ENCODE data around the gene TUBGCP4.

The TUBGCP4 gene

GRCh38 chr15:43406189-43406588, 35.3 kb downstream of the TUBGCP4 start:
- H3K36me3 ChIP-seq (ENCODE audit: insufficient read depth, low read length), result peaks cover 100% of the 10 kb centered on the region
- no peaks in the 10 kb centered on the region for H3K4me1 ChIP-seq (ENCODE audit: insufficient read depth, low read length)
- WGBS, result 96% methylated on average over 2 of the region's 2 CpGs
- no peaks in the 10 kb centered on the region for H3K27me3 ChIP-seq (ENCODE audit: insufficient read depth, low read length)
- no peak overlapping the region for H3K9ac ChIP-seq (ENCODE audit: low read depth, low read length)
- H3K27ac ChIP-seq (ENCODE audit: low read depth, low read length), result no peak overlapping the region
- no peak overlapping the region for H3K4me3 ChIP-seq (ENCODE audit: low read length)
- H3K9me3 ChIP-seq (ENCODE audit: insufficient read depth, low read depth, low read length), result no peaks in the 10 kb centered on the region

DNA sequence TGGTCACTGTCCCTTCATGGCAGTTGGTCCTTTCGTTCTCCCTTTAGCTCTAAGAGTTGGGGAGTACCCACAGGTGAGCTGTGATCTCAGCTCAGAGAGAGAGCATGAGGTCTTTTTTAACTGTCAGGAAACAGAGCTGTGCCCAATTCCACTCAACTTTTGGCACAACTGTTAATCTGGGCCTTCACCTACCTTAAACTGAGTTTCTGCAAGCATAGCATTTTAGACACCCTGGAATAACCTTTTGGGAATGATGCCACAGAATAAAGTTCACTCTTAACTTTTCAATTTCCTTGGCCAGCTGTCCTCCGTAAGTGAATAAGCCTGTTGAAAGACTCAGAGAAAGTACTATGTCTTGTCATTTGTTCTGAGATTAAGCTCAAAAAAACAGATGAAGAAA, 35.9 kb downstream of the TUBGCP4 start:
- no peaks in the 10 kb centered on the region for H3K27me3 ChIP-seq (ENCODE audit: insufficient read depth, low read length)
- no peaks in the 10 kb centered on the region for H3K4me1 ChIP-seq (ENCODE audit: insufficient read depth, low read length)
- no peak overlapping the region for H3K4me3 ChIP-seq (ENCODE audit: low read length)
- 84% methylated on average over 2 of the region's 2 CpGs for WGBS
- no peak overlapping the region for H3K27ac ChIP-seq (ENCODE audit: low read depth, low read length)
- H3K9ac ChIP-seq (ENCODE audit: low read depth, low read length), result no peak overlapping the region
- no peaks in the 10 kb centered on the region for H3K9me3 ChIP-seq (ENCODE audit: insufficient read depth, low read depth, low read length)
- H3K36me3 ChIP-seq (ENCODE audit: insufficient read depth, low read length), result peaks cover 100% of the 10 kb centered on the region

DNA sequence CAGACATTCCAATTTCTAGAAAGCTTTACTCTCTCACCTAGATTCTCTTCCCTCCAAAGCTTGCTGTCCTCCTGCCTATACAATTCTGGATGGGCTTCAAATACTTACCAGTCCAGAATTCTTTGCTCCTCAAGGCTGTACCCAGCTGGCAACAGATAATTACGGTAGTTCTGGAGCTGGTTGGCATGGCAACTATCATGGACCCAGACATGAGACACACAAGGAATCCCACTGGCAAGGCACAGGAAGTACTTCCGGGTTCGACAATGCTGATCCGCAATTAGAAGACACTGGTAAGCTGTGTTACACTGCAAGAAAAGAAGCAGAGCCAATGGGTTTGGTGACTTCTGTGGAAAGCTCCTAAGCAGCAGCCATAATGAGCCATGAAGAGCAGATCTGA, 37.9 kb downstream of the TUBGCP4 start:
- peaks cover 100% of the 10 kb centered on the region for H3K36me3 ChIP-seq (ENCODE audit: insufficient read depth, low read length)
- H3K4me3 ChIP-seq (ENCODE audit: low read length), result no peak overlapping the region
- no peaks in the 10 kb centered on the region for H3K4me1 ChIP-seq (ENCODE audit: insufficient read depth, low read length)
- H3K9ac ChIP-seq (ENCODE audit: low read depth, low read length), result no peak overlapping the region
- WGBS, result 90% methylated on average over 4 of the region's 4 CpGs
- H3K9me3 ChIP-seq (ENCODE audit: insufficient read depth, low read depth, low read length), result no peaks in the 10 kb centered on the region
- no peak overlapping the region for H3K27ac ChIP-seq (ENCODE audit: low read depth, low read length)
- H3K27me3 ChIP-seq (ENCODE audit: insufficient read depth, low read length), result no peaks in the 10 kb centered on the region

DNA sequence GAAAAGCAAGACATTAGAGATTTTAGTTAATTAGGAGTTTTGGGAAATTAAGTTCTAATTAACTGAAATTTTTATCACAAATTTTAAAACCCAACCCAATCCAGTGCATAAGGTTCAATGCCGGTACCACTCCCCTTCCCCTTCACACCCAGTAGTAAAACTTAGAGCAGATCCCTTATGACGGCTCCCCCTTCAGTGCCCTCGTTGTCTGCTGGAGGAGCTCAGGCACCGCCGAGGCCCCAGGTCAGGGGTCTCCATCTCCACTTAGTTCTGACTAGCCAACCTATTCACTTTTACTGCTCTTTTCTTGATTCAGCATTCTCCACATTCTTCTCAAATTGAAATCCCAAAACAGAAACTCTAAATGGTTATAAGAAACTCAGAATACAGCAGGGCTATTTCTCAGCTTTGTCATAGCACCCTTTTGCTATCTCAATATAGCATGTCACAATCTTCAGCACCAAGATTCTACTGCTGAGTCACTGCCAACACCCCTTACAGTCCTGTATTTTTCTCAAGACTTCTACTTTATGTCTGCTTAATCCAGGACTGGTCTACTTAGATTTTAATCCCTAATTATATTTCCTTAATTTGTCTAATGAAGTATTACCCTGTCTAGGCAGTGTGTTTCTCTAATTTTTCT, 39.8 kb downstream of the TUBGCP4 start:
- WGBS, result 89% methylated on average over 5 of the region's 5 CpGs
- no peak overlapping the region for H3K4me3 ChIP-seq (ENCODE audit: low read length)
- H3K27ac ChIP-seq (ENCODE audit: low read depth, low read length), result no peak overlapping the region
- H3K27me3 ChIP-seq (ENCODE audit: insufficient read depth, low read length), result no peaks in the 10 kb centered on the region
- no peak overlapping the region for H3K9ac ChIP-seq (ENCODE audit: low read depth, low read length)
- no peaks in the 10 kb centered on the region for H3K4me1 ChIP-seq (ENCODE audit: insufficient read depth, low read length)
- no peaks in the 10 kb centered on the region for H3K9me3 ChIP-seq (ENCODE audit: insufficient read depth, low read depth, low read length)
- H3K36me3 ChIP-seq (ENCODE audit: insufficient read depth, low read length), result peaks cover 99% of the 10 kb centered on the region

- Histone ChIP-seq H3K27me3 (ENCODE audit: insufficient read depth, low read length) (no peaks in the 10 kb centered on the region), H3K27ac (ENCODE audit: low read depth, low read length) (no peak overlapping the region), H3K36me3 (ENCODE audit: insufficient read depth, low read length) (peaks cover 99% of the 10 kb centered on the region), H3K4me1 (ENCODE audit: insufficient read depth, low read length) (no peaks in the 10 kb centered on the region), H3K9ac (ENCODE audit: low read depth, low read length) (no peak overlapping the region), H3K9me3 (ENCODE audit: insufficient read depth, low read depth, low read length) (no peaks in the 10 kb centered on the region), H3K4me3 (ENCODE audit: low read length) (no peak overlapping the region)
- WGBS, result 100% methylated on average over 1 of the region's 1 CpG
These were observed 41.2 kb downstream of the TUBGCP4 start for GRCh38 chr15:43412096-43412495.

DNA sequence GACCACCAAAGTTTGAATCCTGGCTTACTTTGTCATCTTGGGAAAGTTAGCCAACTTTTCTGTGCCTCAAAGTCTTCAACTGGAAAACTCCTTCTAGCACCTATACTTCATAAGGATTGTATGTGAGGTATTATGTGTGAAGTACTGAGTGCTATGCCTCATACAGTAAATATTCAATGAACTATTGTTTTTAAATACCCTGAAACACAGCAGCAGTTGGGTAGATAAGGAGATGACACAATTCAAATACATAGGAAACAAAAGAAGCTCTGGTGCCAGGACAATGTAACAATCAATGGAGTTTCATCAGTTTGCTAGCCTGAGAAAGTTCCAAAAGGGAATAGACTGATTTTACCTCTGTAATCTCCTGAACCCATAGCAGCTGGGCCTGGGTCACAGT, 43.3 kb downstream of the TUBGCP4 start:
- Histone ChIP-seq H3K4me3 (ENCODE audit: low read length) (no peak overlapping the region), H3K27me3 (ENCODE audit: insufficient read depth, low read length) (no peaks in the 10 kb centered on the region), H3K4me1 (ENCODE audit: insufficient read depth, low read length) (no peaks in the 10 kb centered on the region), H3K36me3 (ENCODE audit: insufficient read depth, low read length) (peaks cover 97% of the 10 kb centered on the region), H3K9ac (ENCODE audit: low read depth, low read length) (no peak overlapping the region), H3K27ac (ENCODE audit: low read depth, low read length) (no peak overlapping the region), H3K9me3 (ENCODE audit: insufficient read depth, low read depth, low read length) (no peaks in the 10 kb centered on the region)

DNA sequence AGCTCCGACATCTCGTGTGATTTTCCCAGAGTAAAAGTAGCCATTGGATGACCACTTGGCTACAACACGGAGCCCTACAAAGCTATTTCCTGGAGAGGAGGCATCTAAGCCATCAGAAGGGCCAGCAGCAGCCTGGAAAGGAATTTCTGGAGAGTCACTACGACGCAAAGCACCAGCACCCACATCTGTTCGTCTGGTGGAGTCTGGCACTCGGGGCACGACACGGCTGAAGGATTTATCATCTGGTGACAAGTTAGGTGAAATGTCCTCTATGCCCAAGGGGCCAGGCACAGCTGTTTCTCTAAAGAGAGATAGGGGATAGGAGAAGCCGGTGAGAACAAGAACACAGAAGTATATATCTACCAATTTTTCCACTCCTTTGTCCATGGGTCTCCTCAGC, 49.5 kb downstream of the TUBGCP4 start:
- no peak overlapping the region for H3K9ac ChIP-seq (ENCODE audit: low read depth, low read length)
- no peaks in the 10 kb centered on the region for H3K4me1 ChIP-seq (ENCODE audit: insufficient read depth, low read length)
- no peak overlapping the region for H3K27ac ChIP-seq (ENCODE audit: low read depth, low read length)
- no peaks in the 10 kb centered on the region for H3K27me3 ChIP-seq (ENCODE audit: insufficient read depth, low read length)
- H3K9me3 ChIP-seq (ENCODE audit: insufficient read depth, low read depth, low read length), result no peaks in the 10 kb centered on the region
- H3K36me3 ChIP-seq (ENCODE audit: insufficient read depth, low read length), result peaks cover 98% of the 10 kb centered on the region
- no peak overlapping the region for H3K4me3 ChIP-seq (ENCODE audit: low read length)
- 97% methylated on average over 10 of the region's 10 CpGs for WGBS

DNA sequence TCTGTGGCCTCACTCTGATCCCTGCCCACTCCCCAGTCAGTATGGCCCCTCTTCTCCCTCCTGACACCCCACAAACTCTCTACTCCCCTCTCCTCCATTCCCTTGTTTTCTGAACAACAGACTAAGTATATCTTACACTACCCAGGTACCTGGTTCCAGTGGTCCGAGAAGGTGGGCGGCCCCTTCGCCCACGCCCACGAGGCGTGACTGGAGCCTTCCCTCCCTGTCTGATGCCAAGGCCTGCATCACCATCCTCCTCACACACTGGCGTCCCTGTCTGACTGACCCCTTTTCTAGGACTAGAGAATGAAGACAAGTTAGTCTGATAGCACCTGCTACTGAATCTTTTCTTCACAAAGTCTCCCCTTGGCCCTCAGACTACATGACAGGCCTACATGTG, 50.0 kb downstream of the TUBGCP4 start:
- no peaks in the 10 kb centered on the region for H3K9me3 ChIP-seq (ENCODE audit: insufficient read depth, low read depth, low read length)
- H3K9ac ChIP-seq (ENCODE audit: low read depth, low read length), result no peak overlapping the region
- H3K4me3 ChIP-seq (ENCODE audit: low read length), result no peak overlapping the region
- H3K27ac ChIP-seq (ENCODE audit: low read depth, low read length), result no peak overlapping the region
- peaks cover 96% of the 10 kb centered on the region for H3K36me3 ChIP-seq (ENCODE audit: insufficient read depth, low read length)
- WGBS, result 97% methylated on average over 7 of the region's 7 CpGs
- H3K27me3 ChIP-seq (ENCODE audit: insufficient read depth, low read length), result no peaks in the 10 kb centered on the region
- no peaks in the 10 kb centered on the region for H3K4me1 ChIP-seq (ENCODE audit: insufficient read depth, low read length)

DNA sequence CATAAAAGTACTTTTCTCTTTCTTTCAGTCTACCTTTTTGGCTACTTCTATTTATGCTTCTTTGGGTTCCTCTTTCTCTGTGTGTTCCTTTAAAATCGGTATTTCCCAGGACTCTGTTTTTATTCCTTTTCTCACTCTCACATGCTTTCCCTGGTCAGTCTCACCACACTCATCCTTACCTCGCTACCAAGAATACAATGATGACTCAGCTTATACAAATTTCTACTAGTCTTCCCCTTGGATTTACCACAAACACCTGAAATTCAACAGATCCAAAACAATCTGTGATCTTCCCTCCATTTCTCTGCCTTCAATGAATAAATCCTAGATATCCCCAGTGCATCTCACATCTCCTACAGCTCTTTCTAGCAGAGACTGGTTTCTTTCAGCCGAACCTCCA, 52.9 kb downstream of the TUBGCP4 start:
- Histone ChIP-seq H3K4me1 (ENCODE audit: insufficient read depth, low read length) (no peaks in the 10 kb centered on the region), H3K27me3 (ENCODE audit: insufficient read depth, low read length) (no peaks in the 10 kb centered on the region), H3K4me3 (ENCODE audit: low read length) (no peak overlapping the region), H3K27ac (ENCODE audit: low read depth, low read length) (no peak overlapping the region), H3K9ac (ENCODE audit: low read depth, low read length) (no peak overlapping the region), H3K9me3 (ENCODE audit: insufficient read depth, low read depth, low read length) (no peaks in the 10 kb centered on the region), H3K36me3 (ENCODE audit: insufficient read depth, low read length) (peaks cover 94% of the 10 kb centered on the region)
- WGBS, result 90% methylated on average over 3 of the region's 3 CpGs

DNA sequence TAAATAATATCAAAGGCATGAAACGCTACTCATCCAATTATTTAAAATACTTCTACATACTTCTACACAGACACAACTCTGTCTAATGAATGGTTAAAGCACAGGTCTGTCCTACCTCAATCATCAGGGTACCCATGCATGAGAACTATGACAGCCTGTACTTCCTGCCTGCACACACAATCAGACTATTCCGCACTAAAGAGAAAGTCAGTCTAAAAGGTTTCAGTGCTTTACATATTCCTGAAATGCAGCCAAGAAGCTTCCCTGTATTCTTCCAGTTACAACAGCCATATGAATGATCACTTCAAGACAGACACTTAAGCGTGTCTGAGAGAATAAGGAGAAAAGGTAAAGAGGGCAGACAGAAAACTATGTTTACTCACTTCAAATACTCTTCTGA, 58.8 kb downstream of the TUBGCP4 start:
- peaks cover 94% of the 10 kb centered on the region for H3K36me3 ChIP-seq (ENCODE audit: insufficient read depth, low read length)
- H3K4me1 ChIP-seq (ENCODE audit: insufficient read depth, low read length), result no peaks in the 10 kb centered on the region
- WGBS, result 94% methylated on average over 2 of the region's 3 CpGs
- H3K4me3 ChIP-seq (ENCODE audit: low read length), result no peak overlapping the region
- H3K27me3 ChIP-seq (ENCODE audit: insufficient read depth, low read length), result no peaks in the 10 kb centered on the region
- H3K9me3 ChIP-seq (ENCODE audit: insufficient read depth, low read depth, low read length), result no peaks in the 10 kb centered on the region
- no peak overlapping the region for H3K27ac ChIP-seq (ENCODE audit: low read depth, low read length)
- no peak overlapping the region for H3K9ac ChIP-seq (ENCODE audit: low read depth, low read length)

- H3K9ac ChIP-seq (ENCODE audit: low read depth, low read length), result no peak overlapping the region
- H3K4me1 ChIP-seq (ENCODE audit: insufficient read depth, low read length), result no peaks in the 10 kb centered on the region
- no peaks in the 10 kb centered on the region for H3K9me3 ChIP-seq (ENCODE audit: insufficient read depth, low read depth, low read length)
- no peak overlapping the region for H3K4me3 ChIP-seq (ENCODE audit: low read length)
- no peaks in the 10 kb centered on the region for H3K27me3 ChIP-seq (ENCODE audit: insufficient read depth, low read length)
- WGBS, result 93% methylated on average over 4 of the region's 4 CpGs
- no peak overlapping the region for H3K27ac ChIP-seq (ENCODE audit: low read depth, low read length)
- H3K36me3 ChIP-seq (ENCODE audit: insufficient read depth, low read length), result peaks cover 97% of the 10 kb centered on the region
These were observed 62.3 kb downstream of the TUBGCP4 start for GRCh38 chr15:43433165-43433564.

- no peak overlapping the region for H3K4me3 ChIP-seq (ENCODE audit: low read length)
- no peak overlapping the region for H3K27ac ChIP-seq (ENCODE audit: low read depth, low read length)
- H3K27me3 ChIP-seq (ENCODE audit: insufficient read depth, low read length), result no peaks in the 10 kb centered on the region
- H3K4me1 ChIP-seq (ENCODE audit: insufficient read depth, low read length), result no peaks in the 10 kb centered on the region
- WGBS, result 89% methylated on average over 3 of the region's 3 CpGs
- H3K9ac ChIP-seq (ENCODE audit: low read depth, low read length), result no peak overlapping the region
- no peaks in the 10 kb centered on the region for H3K9me3 ChIP-seq (ENCODE audit: insufficient read depth, low read depth, low read length)
- H3K36me3 ChIP-seq (ENCODE audit: insufficient read depth, low read length), result peaks cover 98% of the 10 kb centered on the region
These were observed 62.9 kb downstream of the TUBGCP4 start for GRCh38 chr15:43433661-43434303.

Data from HUES64 (cell line).